ENCODE data around the gene LST1.
A peak's percentile ranks its signal among the peaks of the same experiment; 100 is the strongest.
"Not testable (repeated sequence)": the region's sequence is repeated elsewhere in the genome, so short reads cannot be mapped to it uniquely, and the experiment has no call there.

The LST1 gene

GRCh38 chr6:31581434-31582229, 4.4 kb upstream of the LST1 start:
- no peak for DNase-seq

GRCh38 chr6:31582230-31582643, 3.8 kb upstream of the LST1 start, which contains the start of gene LTB:
Gene LTB, minus strand, starts transcription at chr6:31582424. Its CDS starts 7 bp downstream, at chr6:31582417.
- DNase-seq = peak; percentile 65

- DNase-seq = no peak
Measured at GRCh38 chr6:31585491-31585890, 586 bp upstream of the LST1 start.

- no peak for DNase-seq
Measured at GRCh38 chr6:31586599-31587281, 663 bp downstream of the LST1 start.

GRCh38 chr6:31587791-31588777, 2.0 kb downstream of the LST1 start:
- DNase-seq = no peak

- DNase-seq = no peak
Measured at GRCh38 chr6:31588871-31589650, 3.0 kb downstream of the LST1 start.

GRCh38 chr6:31590691-31591090, 4.6 kb downstream of the LST1 start:
- not testable (repeated sequence) for DNase-seq

GRCh38 chr6:31592396-31592771, 6.3 kb downstream of the LST1 start:
- no peak for DNase-seq

- DNase-seq = no peak
Measured at GRCh38 chr6:31597006-31597405, 10.9 kb downstream of the LST1 start.

- DNase-seq = no peak
Measured at GRCh38 chr6:31607317-31607716, 21.2 kb downstream of the LST1 start.

- DNase-seq = no peak
Measured at GRCh38 chr6:31609519-31610406, 23.7 kb downstream of the LST1 start.

GRCh38 chr6:31610968-31611367, 24.9 kb downstream of the LST1 start:
- DNase-seq = no peak

- DNase-seq = no peak
Measured at GRCh38 chr6:31614075-31614619, 28.1 kb downstream of the LST1 start.

- no peak for DNase-seq
Measured at GRCh38 chr6:31614684-31615578, 28.9 kb downstream of the LST1 start, which contains the start of gene AIF1. Gene AIF1, plus strand, starts transcription at chr6:31615234. Its CDS starts 96 bp downstream, at chr6:31615330.

GRCh38 chr6:31615748-31616147, 29.7 kb downstream of the LST1 start:
- DNase-seq = no peak

- DNase-seq = no peak
Measured at GRCh38 chr6:31617010-31617409, 30.9 kb downstream of the LST1 start.

GRCh38 chr6:31619805-31620585, 33.9 kb downstream of the LST1 start:
- DNase-seq = peak; percentile 94

GRCh38 chr6:31620586-31621319, 34.7 kb downstream of the LST1 start, which contains the start of gene PRRC2A:
Gene PRRC2A, plus strand, starts transcription at chr6:31620715. Its CDS starts 2,075 bp downstream, at chr6:31622790.
- peak; percentile 78 for DNase-seq
